B cell (primary cell): ENCODE results near the gene DENND1A. TPM values are rescaled to one million over a fixed set of nuclear protein-coding genes. Genes with fewer than 3 reads are reported as not detected.

ENCODE experiments used
- ATAC-seq: fragments of 200-7000 bp; cut with Tn5 transposase; one replicate; pipeline ENCODE4 v1.10.0; 2021; ENCODE audit warnings: low read depth, mild to moderate bottlenecking, moderate number of reproducible peaks, moderate library complexity
- CTCF ChIA-PET: fragments of 350-600 bp; sonication (Branson Sonifier 250); formaldehyde crosslinking; loops from one replicate; lab custom pipeline; 2021; ENCODE audit warnings: antibody characterized with exemption, inconsistent platforms; lab: Charles Lee
- POLR2A ChIA-PET: fragments of 350-600 bp; sonication (Branson Sonifier 250); formaldehyde crosslinking; loops from one replicate; lab custom pipeline; 2021; ENCODE audit warnings: antibody characterized with exemption; lab: Charles Lee
- DNase-seq: peaks from one replicate; pipeline ENCODE4 v3.0.0; 2013
- H2AFZ ChIP-seq: 2 replicates; pipeline ENCODE4 v1.6.1; 2012; ENCODE audit warnings: mild to moderate bottlenecking, low read depth, low read length; ENCODE audit not compliant: insufficient read depth, poor library complexity, severe bottlenecking
- H3K27ac ChIP-seq, 2 donors: 1 replicate in 1 of 2; 2 replicates in 1 of 2; pipeline ENCODE4 v1.5.1; 2012 to 2013; ENCODE audit warnings: low read length in 2 of 2, mild to moderate bottlenecking in 2 of 2, moderate library complexity in 1 of 2
- H3K27me3 ChIP-seq, 4 experiments: fragments of 200-600 bp in 1 of 4; sonication (generic) in 1 of 4; replicated peaks in 1 of 4; 1 replicate in 2 of 4; 2 replicates in 2 of 4; pipeline versions ENCODE4 v1.6.1 to v1.7.0; 2013 to 2016; ENCODE audit warnings: low read length in 3 of 4, mild to moderate bottlenecking in 2 of 4, mixed read lengths in 1 of 4, moderate library complexity in 1 of 4; ENCODE audit not compliant: insufficient read depth in 4 of 4, control insufficient read depth in 3 of 4; ENCODE audit errors: control extremely low read depth in 1 of 4
- H3K36me3 ChIP-seq, 2 experiments: replicated peaks in 1 of 2; 1 replicate in 1 of 2; 2 replicates in 1 of 2; pipeline versions ENCODE4 v1.6.1 to v1.7.1; 2013; ENCODE audit warnings: low read length in 1 of 2; ENCODE audit not compliant: insufficient read depth in 2 of 2, control insufficient read depth in 1 of 2; ENCODE audit errors: control extremely low read depth in 1 of 2, extremely low read depth in 1 of 2
- H3K4me1 ChIP-seq, 2 donors: fragments of 200-600 bp in 1 of 2; sonication (generic) in 1 of 2; 1 replicate in 1 of 2; 2 replicates in 1 of 2; pipeline versions ENCODE4 v1.5.1 to v1.6.1; 2013 to 2017; ENCODE audit warnings: low read length in 2 of 2; ENCODE audit not compliant: control insufficient read depth in 2 of 2, insufficient read depth in 2 of 2
- H3K4me2 ChIP-seq: replicated peaks from 2 replicates; pipeline ENCODE3; 2012; ENCODE audit warnings: mild to moderate bottlenecking, low read depth, low read length; ENCODE audit not compliant: poor library complexity, severe bottlenecking
- H3K4me3 ChIP-seq, 5 experiments: fragments of 200-600 bp in 1 of 5; sonication (generic) in 1 of 5; 1 replicate in 3 of 5; 2 replicates in 2 of 5; pipeline versions ENCODE4 v1.5.1 to v1.7.0; 2011 to 2016; ENCODE audit warnings: low read length in 4 of 5, mild to moderate bottlenecking in 4 of 5, low read depth in 2 of 5, control low read depth in 1 of 5, moderate library complexity in 1 of 5; ENCODE audit not compliant: insufficient read depth in 1 of 5; ENCODE audit errors: control extremely low read depth in 1 of 5, extremely low read depth in 1 of 5
- H3K79me2 ChIP-seq: fragments of 200-600 bp; sonication (generic); one replicate; pipeline ENCODE4 v1.6.0; 2016; ENCODE audit warnings: low read length; ENCODE audit not compliant: control insufficient read depth, insufficient read depth
- H3K9ac ChIP-seq: fragments of 200-600 bp; sonication (generic); 2 replicates; pipeline ENCODE4 v1.6.1; 2017; ENCODE audit warnings: mild to moderate bottlenecking, low read length, moderate library complexity
- H3K9me3 ChIP-seq, 3 donors: one replicate each; pipeline versions ENCODE4 v1.6.1 to v1.7.1; 2013; ENCODE audit warnings: low read length in 2 of 3; ENCODE audit not compliant: control insufficient read depth in 2 of 3, insufficient read depth in 1 of 3; ENCODE audit errors: control extremely low read depth in 1 of 3
- H4K20me1 ChIP-seq: 2 replicates; pipeline ENCODE4 v1.6.0; 2012; ENCODE audit warnings: mild to moderate bottlenecking, low read length; ENCODE audit not compliant: insufficient read depth, control insufficient read depth, poor library complexity, severe bottlenecking
- H3K27ac Mint-ChIP-seq: one replicate; pipeline ENCODE4 v1.8.0; 2021; ENCODE audit warnings: mixed read lengths
- H3K27me3 Mint-ChIP-seq: one replicate; pipeline ENCODE4 v1.8.0; 2021; ENCODE audit warnings: mixed read lengths
- H3K4me1 Mint-ChIP-seq: one replicate; pipeline ENCODE4 v1.8.0; 2021; ENCODE audit warnings: mixed read lengths
- H3K4me3 Mint-ChIP-seq: one replicate; pipeline ENCODE4 v1.8.0; 2021; ENCODE audit warnings: mixed read lengths
- H3K9me3 Mint-ChIP-seq: one replicate; pipeline ENCODE4 v1.8.0; 2022; ENCODE audit warnings: mixed read lengths; ENCODE audit not compliant: insufficient read depth
- EZH2 ChIP-seq: IDR thresholded peaks from 2 replicates; pipeline ENCODE4 v1.6.1; 2012; ENCODE audit warnings: borderline replicate concordance, low read depth, mild to moderate bottlenecking, moderate library complexity, low read length; ENCODE audit not compliant: insufficient read depth, poor library complexity, severe bottlenecking
- WGBS: methylation state at CpG from one replicate; pipeline ENCODE4 v1.1.5; 2013; ENCODE audit warnings: missing lambda C conversion rate; ENCODE audit not compliant: insufficient coverage; 5-methylcytosine and 5-hydroxymethylcytosine counted together
- intact Hi-C: fragments of 100-400 bp; cut with micrococcal nuclease; formaldehyde crosslinking; loops from one replicate; pipeline ENCODE4 v1.10.0; 2022
- polyA plus RNA-seq: library from polyadenylated mRNA; depleted of rRNA; stranded (reverse); fragments of >200 nt; gene quantifications from 2 replicates; pipeline ENCODE4 v1.2.3, GENCODE V29; 2012
- total RNA-seq, 2 donors: library from RNA; stranded (reverse); fragments of 120-200 nt in 1 of 2; gene quantifications; 1 replicate in 1 of 2; 2 replicates in 1 of 2; pipeline versions ENCODE4 v1.2.3 to v1.2.4, GENCODE V29; 2013 to 2022
- TF ChIP-seq, protein P1 (sequence below): fragments of 200-600 bp; IDR thresholded peaks from one replicate; pipeline ENCODE4 v1.8.0; 2022; ENCODE audit warnings: antibody characterized with exemption, mild to moderate bottlenecking

The DENND1A gene
- total and polyA plus RNA-seq, 2 donors (not counting 1 experiment from before 2014, with no cell fraction given): 10.8 to 26.0 TPM

DNA sequence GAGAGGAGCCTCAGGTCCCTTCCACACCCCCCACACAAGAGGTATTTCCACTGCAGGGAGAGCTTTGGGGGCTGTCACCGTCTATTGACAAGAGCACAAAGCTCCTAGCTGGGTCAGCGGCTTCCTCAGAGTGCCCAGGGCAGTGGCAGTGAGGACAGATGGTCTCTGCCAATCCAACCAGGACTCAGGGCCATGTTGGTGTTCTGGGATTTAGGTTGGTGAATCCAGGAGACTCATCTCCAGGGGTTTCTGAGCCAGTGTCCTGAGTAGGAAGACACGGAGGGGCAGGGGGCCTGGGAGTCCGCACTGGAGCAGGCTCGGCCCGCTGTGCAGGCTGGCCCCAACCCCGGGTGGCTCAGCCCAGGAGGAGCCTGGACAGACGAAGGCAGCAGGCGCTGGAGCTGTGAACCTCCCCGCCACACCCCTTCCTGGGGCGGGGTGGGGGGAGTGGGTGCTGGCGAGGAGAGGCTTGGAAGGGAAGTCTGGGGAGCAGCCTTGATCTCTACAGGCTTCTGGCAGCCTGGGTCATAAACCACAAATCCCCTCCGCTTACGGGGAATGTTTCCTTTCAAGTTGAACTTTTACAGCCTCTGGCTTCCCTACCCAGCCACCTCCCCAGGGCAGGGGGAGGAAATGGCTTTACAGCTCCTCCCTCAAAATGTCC is 554.3 kb downstream of the DENND1A start:
- Mint-ChIP-seq H3K4me3 (no peak overlapping the region), H3K4me1 (peaks cover 18% of the 10 kb centered on the region), H3K9me3 (no peaks in the 10 kb centered on the region), H3K27me3 (peaks cover 29% of the 10 kb centered on the region), H3K27ac (no peak overlapping the region)
- no peaks in the 10 kb centered on the region for H3K79me2 ChIP-seq
- CTCF ChIA-PET: interaction anchor here (0.6 to 0.8 kb wide), 2 partner anchors 300 to 564 kb away, joined by 3 read pairs; no protein-coding TSS in a partner anchor
- H3K27me3 ChIP-seq: peaks cover 0 to 44% (median 11%) of the 10 kb centered on the region in 4 experiments
- whole genome bisulfite sequencing: 19% methylated on average over 10 of the region's 14 CpGs
- no peak overlapping the region for H3K4me3 ChIP-seq
- POLR2A ChIA-PET: no interaction called here
- no peaks in the 10 kb centered on the region for H4K20me1 ChIP-seq
- H3K4me2 ChIP-seq: no peak overlapping the region
- no peak for DNase-seq
- H2AFZ ChIP-seq: no peak overlapping the region
- no peak overlapping the region for H3K27ac ChIP-seq
- H3K9ac ChIP-seq: no peak overlapping the region
- TF ChIP-seq EZH2: no peak
- TF ChIP-seq, protein P1, sequence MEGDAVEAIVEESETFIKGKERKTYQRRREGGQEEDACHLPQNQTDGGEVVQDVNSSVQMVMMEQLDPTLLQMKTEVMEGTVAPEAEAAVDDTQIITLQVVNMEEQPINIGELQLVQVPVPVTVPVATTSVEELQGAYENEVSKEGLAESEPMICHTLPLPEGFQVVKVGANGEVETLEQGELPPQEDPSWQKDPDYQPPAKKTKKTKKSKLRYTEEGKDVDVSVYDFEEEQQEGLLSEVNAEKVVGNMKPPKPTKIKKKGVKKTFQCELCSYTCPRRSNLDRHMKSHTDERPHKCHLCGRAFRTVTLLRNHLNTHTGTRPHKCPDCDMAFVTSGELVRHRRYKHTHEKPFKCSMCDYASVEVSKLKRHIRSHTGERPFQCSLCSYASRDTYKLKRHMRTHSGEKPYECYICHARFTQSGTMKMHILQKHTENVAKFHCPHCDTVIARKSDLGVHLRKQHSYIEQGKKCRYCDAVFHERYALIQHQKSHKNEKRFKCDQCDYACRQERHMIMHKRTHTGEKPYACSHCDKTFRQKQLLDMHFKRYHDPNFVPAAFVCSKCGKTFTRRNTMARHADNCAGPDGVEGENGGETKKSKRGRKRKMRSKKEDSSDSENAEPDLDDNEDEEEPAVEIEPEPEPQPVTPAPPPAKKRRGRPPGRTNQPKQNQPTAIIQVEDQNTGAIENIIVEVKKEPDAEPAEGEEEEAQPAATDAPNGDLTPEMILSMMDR: no peak
- peaks cover 0 to 6% (median 0%) of the 10 kb centered on the region in 3 donors for H3K9me3 ChIP-seq
- H3K4me1 ChIP-seq: peaks cover 0 to 9% of the 10 kb centered on the region in 2 donors
- H3K36me3 ChIP-seq: no peaks in the 10 kb centered on the region
- ATAC-seq: no peak
- intact Hi-C loops: no loop called here

DNA sequence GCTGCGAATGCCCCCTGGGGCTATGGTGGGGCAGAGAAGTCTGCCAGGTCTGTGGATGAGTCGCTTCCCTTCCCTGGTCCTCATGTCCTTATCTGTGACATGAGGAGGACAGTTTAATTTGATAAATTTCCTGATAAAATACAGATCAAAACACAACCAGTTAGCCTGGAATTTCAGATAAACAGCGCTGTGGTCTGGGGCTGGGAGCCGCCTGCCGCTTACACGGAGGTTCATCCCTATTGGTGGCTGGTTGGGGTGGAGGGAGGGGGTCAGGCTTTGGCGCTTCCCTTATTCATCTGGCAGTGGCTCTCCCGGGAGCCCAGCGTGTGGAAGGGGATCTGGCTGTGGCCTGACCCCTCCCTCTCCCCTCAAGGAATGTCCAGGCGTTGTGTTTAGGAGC is 556.0 kb downstream of the DENND1A start:
- Histone ChIP-seq H3K9ac (no peak overlapping the region), H3K4me2 (peak overlapping the region; percentile 22), H3K79me2 (no peaks in the 10 kb centered on the region), H3K9me3 (peaks cover 0 to 6% (median 0%) of the 10 kb centered on the region in 3 donors), H3K36me3 (no peaks in the 10 kb centered on the region), H4K20me1 (no peaks in the 10 kb centered on the region), H3K27ac (no peak overlapping the region), H3K27me3 (peaks cover 0 to 44% (median 11%) of the 10 kb centered on the region in 4 experiments), H2AFZ (no peak overlapping the region), H3K4me1 (peaks cover 0 to 9% of the 10 kb centered on the region in 2 donors), H3K4me3 (no peak overlapping the region)
- 9% methylated on average over 8 of the region's 10 CpGs for WGBS
- Mint-ChIP-seq H3K4me3 (no peak overlapping the region), H3K4me1 (peaks cover 18% of the 10 kb centered on the region), H3K27me3 (peaks cover 36% of the 10 kb centered on the region), H3K27ac (no peak overlapping the region), H3K9me3 (no peaks in the 10 kb centered on the region)
- ChIA-PET POLR2A (no interaction called here), CTCF (no interaction called here)
- TF ChIP-seq, protein P1: no peak
- no peak for TF ChIP-seq EZH2
- ATAC-seq (no peak), DNase-seq (no peak)
- intact Hi-C loops: no loop called here
